ENCODE results near the gene NBEA. TPM values are rescaled to one million over a fixed set of nuclear protein-coding genes. Genes with fewer than 3 reads are reported as not detected.

Gene NBEA
- total RNA-seq, 1 experiment from 2014 or later: 0.54 TPM

DNA sequence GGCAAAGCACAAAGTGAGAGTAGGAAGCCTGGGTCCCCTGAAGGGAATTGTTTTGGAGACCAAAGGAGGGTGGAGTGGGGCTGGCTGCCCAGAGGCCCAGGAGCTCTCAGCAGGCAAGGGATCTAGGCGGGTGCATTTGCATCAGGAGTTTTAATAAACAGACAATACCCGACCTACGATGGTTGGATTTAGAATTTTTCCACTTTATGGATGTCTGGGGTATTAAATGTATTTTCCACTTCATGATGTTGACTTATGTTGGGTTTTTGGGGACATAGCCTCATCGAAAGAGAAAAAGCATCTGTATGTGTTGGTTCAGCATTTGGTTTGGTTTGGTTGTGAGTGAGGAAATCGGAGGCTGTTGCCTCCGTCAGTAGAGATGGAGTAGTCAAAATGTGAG is 739.6 kb downstream of the NBEA start:
- Histone ChIP-seq H3K4me3 (ENCODE audit: low read depth, low read length) (no peak overlapping the region), H3K4me1 (no peaks in the 10 kb centered on the region), H3K9me3 (no peaks in the 10 kb centered on the region), H3K36me3 (ENCODE audit: control insufficient read depth, insufficient read depth, low read length) (no peaks in the 10 kb centered on the region), H3K27me3 (replicated peaks; ENCODE audit: control insufficient read depth, insufficient read depth, low read length) (no peaks in the 10 kb centered on the region)
- no TSS peak for BruUV-seq (replicated peaks)
- ChIA-PET CTCF (no interaction called here), POLR2A (no interaction called here)
- Mint-ChIP-seq H3K4me3 (ENCODE audit: unreplicated experiment) (no peak overlapping the region), H3K4me1 (ENCODE audit: low read depth, unreplicated experiment) (no peaks in the 10 kb centered on the region), H3K27ac (ENCODE audit: unreplicated experiment) (no peak overlapping the region), H3K9me3 (ENCODE audit: unreplicated experiment) (no peaks in the 10 kb centered on the region), H3K27me3 (ENCODE audit: insufficient read depth, unreplicated experiment) (no peaks in the 10 kb centered on the region), H3K36me3 (ENCODE audit: insufficient read depth, unreplicated experiment) (no peaks in the 10 kb centered on the region)
- intact Hi-C loops (cut with micrococcal nuclease; ENCODE audit: unreplicated experiment): no loop called here
- DNase-seq: no peak
- TF ChIP-seq, protein P1, sequence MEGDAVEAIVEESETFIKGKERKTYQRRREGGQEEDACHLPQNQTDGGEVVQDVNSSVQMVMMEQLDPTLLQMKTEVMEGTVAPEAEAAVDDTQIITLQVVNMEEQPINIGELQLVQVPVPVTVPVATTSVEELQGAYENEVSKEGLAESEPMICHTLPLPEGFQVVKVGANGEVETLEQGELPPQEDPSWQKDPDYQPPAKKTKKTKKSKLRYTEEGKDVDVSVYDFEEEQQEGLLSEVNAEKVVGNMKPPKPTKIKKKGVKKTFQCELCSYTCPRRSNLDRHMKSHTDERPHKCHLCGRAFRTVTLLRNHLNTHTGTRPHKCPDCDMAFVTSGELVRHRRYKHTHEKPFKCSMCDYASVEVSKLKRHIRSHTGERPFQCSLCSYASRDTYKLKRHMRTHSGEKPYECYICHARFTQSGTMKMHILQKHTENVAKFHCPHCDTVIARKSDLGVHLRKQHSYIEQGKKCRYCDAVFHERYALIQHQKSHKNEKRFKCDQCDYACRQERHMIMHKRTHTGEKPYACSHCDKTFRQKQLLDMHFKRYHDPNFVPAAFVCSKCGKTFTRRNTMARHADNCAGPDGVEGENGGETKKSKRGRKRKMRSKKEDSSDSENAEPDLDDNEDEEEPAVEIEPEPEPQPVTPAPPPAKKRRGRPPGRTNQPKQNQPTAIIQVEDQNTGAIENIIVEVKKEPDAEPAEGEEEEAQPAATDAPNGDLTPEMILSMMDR (IDR thresholded peaks at IDR 0.05; ENCODE audit: insufficient read depth in 1 of 2, low read depth in 1 of 2, low read length in 1 of 2, severe bottlenecking in 1 of 2, unreplicated experiment in 1 of 2): no peak

- Histone ChIP-seq H3K4me3 (ENCODE audit: low read depth, low read length) (no peak overlapping the region), H3K36me3 (ENCODE audit: control insufficient read depth, insufficient read depth, low read length) (no peaks in the 10 kb centered on the region), H3K4me1 (no peaks in the 10 kb centered on the region), H3K27me3 (replicated peaks; ENCODE audit: control insufficient read depth, insufficient read depth, low read length) (no peaks in the 10 kb centered on the region), H3K9me3 (no peaks in the 10 kb centered on the region)
- no peaks in the 10 kb centered on the region for H3K9me3 Mint-ChIP-seq (ENCODE audit: unreplicated experiment)
- TF ChIP-seq, protein P1 (IDR thresholded peaks at IDR 0.05; ENCODE audit: insufficient read depth in 1 of 2, low read depth in 1 of 2, low read length in 1 of 2, severe bottlenecking in 1 of 2, unreplicated experiment in 1 of 2): no peak
- H3K4me1 Mint-ChIP-seq (ENCODE audit: low read depth, unreplicated experiment): no peaks in the 10 kb centered on the region
- ChIA-PET POLR2A (no interaction called here), CTCF (no interaction called here)
- no peaks in the 10 kb centered on the region for H3K36me3 Mint-ChIP-seq (ENCODE audit: insufficient read depth, unreplicated experiment)
- peaks cover 4% of the 10 kb centered on the region for H3K27me3 Mint-ChIP-seq (ENCODE audit: insufficient read depth, unreplicated experiment)
- no peak overlapping the region for H3K4me3 Mint-ChIP-seq (ENCODE audit: unreplicated experiment)
- intact Hi-C loops (cut with micrococcal nuclease; ENCODE audit: unreplicated experiment): no loop called here
- BruUV-seq (replicated peaks): no TSS peak
- DNase-seq: no peak
- H3K27ac Mint-ChIP-seq (ENCODE audit: unreplicated experiment): no peak overlapping the region
Measured at GRCh38 chr13:35684432-35684831, 742.4 kb downstream of the NBEA start.

GRCh38 chr13:35687336-35687735 is 745.3 kb downstream of the NBEA start:
- no peaks in the 10 kb centered on the region for H3K36me3 ChIP-seq (ENCODE audit: control insufficient read depth, insufficient read depth, low read length)
- CTCF ChIA-PET: no interaction called here
- no peak overlapping the region for H3K27ac Mint-ChIP-seq (ENCODE audit: unreplicated experiment)

More at GRCh38 chr13:35687336-35687735, 745.3 kb downstream of the NBEA start:
- no peaks in the 10 kb centered on the region for H3K4me1 ChIP-seq
- no peak overlapping the region for H3K4me3 ChIP-seq (ENCODE audit: low read depth, low read length)
- POLR2A ChIA-PET: no interaction called here
- Mint-ChIP-seq H3K27me3 (ENCODE audit: insufficient read depth, unreplicated experiment) (peaks cover 4% of the 10 kb centered on the region), H3K4me3 (ENCODE audit: unreplicated experiment) (no peak overlapping the region), H3K36me3 (ENCODE audit: insufficient read depth, unreplicated experiment) (no peaks in the 10 kb centered on the region), H3K4me1 (ENCODE audit: low read depth, unreplicated experiment) (no peaks in the 10 kb centered on the region), H3K9me3 (ENCODE audit: unreplicated experiment) (no peaks in the 10 kb centered on the region)
- DNase-seq: no peak
- intact Hi-C loops (cut with micrococcal nuclease; ENCODE audit: unreplicated experiment): no loop called here
- TF ChIP-seq, protein P1 (IDR thresholded peaks at IDR 0.05; ENCODE audit: insufficient read depth in 1 of 2, low read depth in 1 of 2, low read length in 1 of 2, severe bottlenecking in 1 of 2, unreplicated experiment in 1 of 2): no peak
- H3K27me3 ChIP-seq (replicated peaks; ENCODE audit: control insufficient read depth, insufficient read depth, low read length): no peaks in the 10 kb centered on the region
- BruUV-seq (replicated peaks): no TSS peak
- H3K9me3 ChIP-seq: no peaks in the 10 kb centered on the region
